Dendritic cell treated with granulocyte-macrophage colony-stimulating factor and Interleukin-4, amounts not matched to agents 40 ng/mL and 50 ng/mL, for 4 days (primary cell): ENCODE measurements around the gene LAPTM5.

Source experiments
- H3K27ac Mint-ChIP-seq: one replicate; pipeline ENCODE4 v1.8.0; 2022; ENCODE audit warnings: mild to moderate bottlenecking, mixed read lengths
- H3K27me3 Mint-ChIP-seq: one replicate; pipeline ENCODE4 v1.8.0; 2022; ENCODE audit warnings: mild to moderate bottlenecking, mixed read lengths
- H3K36me3 Mint-ChIP-seq: one replicate; pipeline ENCODE4 v1.8.0; 2022; ENCODE audit warnings: low read depth, mixed read lengths
- H3K4me1 Mint-ChIP-seq: one replicate; pipeline ENCODE4 v1.8.0; 2022; ENCODE audit warnings: low read depth, mixed read lengths
- H3K4me3 Mint-ChIP-seq: one replicate; pipeline ENCODE4 v1.8.0; 2022; ENCODE audit warnings: mild to moderate bottlenecking, moderate library complexity, mixed read lengths
- H3K9me3 Mint-ChIP-seq: one replicate; pipeline ENCODE4 v1.8.0; 2022; ENCODE audit warnings: mixed read lengths
- intact Hi-C: fragments of 100-400 bp; cut with micrococcal nuclease; formaldehyde crosslinking; loops from one replicate; pipeline ENCODE4 v1.15.0; 2022

LAPTM5 gene

GRCh38 chr1:30713311-30713710, 44.3 kb downstream of the LAPTM5 start:
- intact Hi-C loops, result no loop called here
- no peak overlapping the region for H3K27ac Mint-ChIP-seq
- peaks cover 11% of the 10 kb centered on the region for H3K9me3 Mint-ChIP-seq
- H3K4me3 Mint-ChIP-seq, result no peak overlapping the region
- no peaks in the 10 kb centered on the region for H3K36me3 Mint-ChIP-seq
- H3K27me3 Mint-ChIP-seq, result peaks cover 28% of the 10 kb centered on the region
- H3K4me1 Mint-ChIP-seq, result no peaks in the 10 kb centered on the region

- H3K9me3 Mint-ChIP-seq, result peaks cover 11% of the 10 kb centered on the region
- H3K4me1 Mint-ChIP-seq, result no peaks in the 10 kb centered on the region
- no peaks in the 10 kb centered on the region for H3K36me3 Mint-ChIP-seq
- H3K27ac Mint-ChIP-seq, result no peak overlapping the region
- H3K27me3 Mint-ChIP-seq, result peaks cover 28% of the 10 kb centered on the region
- intact Hi-C loops, result no loop called here
- no peak overlapping the region for H3K4me3 Mint-ChIP-seq
These were observed 45.0 kb downstream of the LAPTM5 start for GRCh38 chr1:30712583-30712982.

GRCh38 chr1:30710407-30710806, 47.2 kb downstream of the LAPTM5 start:
- no peaks in the 10 kb centered on the region for H3K36me3 Mint-ChIP-seq
- H3K27ac Mint-ChIP-seq, result no peak overlapping the region
- H3K4me3 Mint-ChIP-seq, result no peak overlapping the region
- peaks cover 7% of the 10 kb centered on the region for H3K9me3 Mint-ChIP-seq
- peaks cover 34% of the 10 kb centered on the region for H3K27me3 Mint-ChIP-seq
- intact Hi-C loops, result no loop called here
- H3K4me1 Mint-ChIP-seq, result no peaks in the 10 kb centered on the region

- intact Hi-C loops, result loop anchor here (10.0 kb wide), 1 partner anchor 914 kb away; no protein-coding TSS in a partner anchor
- H3K4me3 Mint-ChIP-seq, result no peak overlapping the region
- H3K9me3 Mint-ChIP-seq, result no peaks in the 10 kb centered on the region
- no peaks in the 10 kb centered on the region for H3K36me3 Mint-ChIP-seq
- no peaks in the 10 kb centered on the region for H3K4me1 Mint-ChIP-seq
- H3K27ac Mint-ChIP-seq, result no peak overlapping the region
- H3K27me3 Mint-ChIP-seq, result peaks cover 32% of the 10 kb centered on the region
These were observed 49.2 kb downstream of the LAPTM5 start for GRCh38 chr1:30708361-30708728.

- Mint-ChIP-seq H3K27ac (no peak overlapping the region), H3K36me3 (no peaks in the 10 kb centered on the region), H3K4me1 (no peaks in the 10 kb centered on the region), H3K27me3 (peaks cover 30% of the 10 kb centered on the region), H3K4me3 (no peak overlapping the region), H3K9me3 (no peaks in the 10 kb centered on the region)
- intact Hi-C loops, result loop anchor here (10.0 kb wide), 1 partner anchor 913 kb away; no protein-coding TSS in a partner anchor
These were observed 49.9 kb downstream of the LAPTM5 start for GRCh38 chr1:30707412-30708360.

- no peaks in the 10 kb centered on the region for H3K9me3 Mint-ChIP-seq
- H3K4me3 Mint-ChIP-seq, result no peak overlapping the region
- intact Hi-C loops, result loop anchor here (10.0 kb wide), 1 partner anchor 912 kb away; no protein-coding TSS in a partner anchor
- H3K36me3 Mint-ChIP-seq, result no peaks in the 10 kb centered on the region
- H3K27me3 Mint-ChIP-seq, result peaks cover 24% of the 10 kb centered on the region
- H3K4me1 Mint-ChIP-seq, result no peaks in the 10 kb centered on the region
- H3K27ac Mint-ChIP-seq, result no peak overlapping the region
These were observed 51.0 kb downstream of the LAPTM5 start for GRCh38 chr1:30706528-30706927.

GRCh38 chr1:30705698-30706097, 51.9 kb downstream of the LAPTM5 start:
- H3K4me3 Mint-ChIP-seq, result no peak overlapping the region
- H3K4me1 Mint-ChIP-seq, result no peaks in the 10 kb centered on the region
- H3K27me3 Mint-ChIP-seq, result peaks cover 20% of the 10 kb centered on the region
- H3K36me3 Mint-ChIP-seq, result no peaks in the 10 kb centered on the region
- H3K9me3 Mint-ChIP-seq, result no peaks in the 10 kb centered on the region
- intact Hi-C loops, result loop anchor here (10.0 kb wide), 1 partner anchor 911 kb away; no protein-coding TSS in a partner anchor
- no peak overlapping the region for H3K27ac Mint-ChIP-seq

GRCh38 chr1:30704765-30705509, 52.6 kb downstream of the LAPTM5 start:
- H3K4me1 Mint-ChIP-seq, result no peaks in the 10 kb centered on the region
- H3K4me3 Mint-ChIP-seq, result no peak overlapping the region
- intact Hi-C loops, result loop anchor here (10.0 kb wide), 1 partner anchor 910 kb away; no protein-coding TSS in a partner anchor
- no peaks in the 10 kb centered on the region for H3K9me3 Mint-ChIP-seq
- no peaks in the 10 kb centered on the region for H3K36me3 Mint-ChIP-seq
- H3K27me3 Mint-ChIP-seq, result peaks cover 14% of the 10 kb centered on the region
- no peak overlapping the region for H3K27ac Mint-ChIP-seq

- no peak overlapping the region for H3K4me3 Mint-ChIP-seq
- H3K27ac Mint-ChIP-seq, result no peak overlapping the region
- intact Hi-C loops, result loop anchor here (10.0 kb wide), 1 partner anchor 909 kb away; no protein-coding TSS in a partner anchor
- H3K27me3 Mint-ChIP-seq, result peaks cover 12% of the 10 kb centered on the region
- H3K36me3 Mint-ChIP-seq, result no peaks in the 10 kb centered on the region
- no peaks in the 10 kb centered on the region for H3K9me3 Mint-ChIP-seq
- no peaks in the 10 kb centered on the region for H3K4me1 Mint-ChIP-seq
These were observed 53.3 kb downstream of the LAPTM5 start for GRCh38 chr1:30704271-30704670.

GRCh38 chr1:30702823-30703222, 54.8 kb downstream of the LAPTM5 start:
- no peak overlapping the region for H3K27ac Mint-ChIP-seq
- no peak overlapping the region for H3K4me3 Mint-ChIP-seq
- intact Hi-C loops, result loop anchor here (10.0 kb wide), 1 partner anchor 908 kb away; no protein-coding TSS in a partner anchor
- no peaks in the 10 kb centered on the region for H3K4me1 Mint-ChIP-seq
- no peaks in the 10 kb centered on the region for H3K36me3 Mint-ChIP-seq
- H3K9me3 Mint-ChIP-seq, result no peaks in the 10 kb centered on the region
- H3K27me3 Mint-ChIP-seq, result peaks cover 8% of the 10 kb centered on the region

- intact Hi-C loops, result loop anchor here (10.0 kb wide), 1 partner anchor 906 kb away; no protein-coding TSS in a partner anchor
- no peak overlapping the region for H3K4me3 Mint-ChIP-seq
- H3K9me3 Mint-ChIP-seq, result no peaks in the 10 kb centered on the region
- no peaks in the 10 kb centered on the region for H3K36me3 Mint-ChIP-seq
- no peaks in the 10 kb centered on the region for H3K4me1 Mint-ChIP-seq
- H3K27me3 Mint-ChIP-seq, result peaks cover 6% of the 10 kb centered on the region
- no peak overlapping the region for H3K27ac Mint-ChIP-seq
These were observed 56.3 kb downstream of the LAPTM5 start for GRCh38 chr1:30701258-30701633.

GRCh38 chr1:30700528-30701257, 56.9 kb downstream of the LAPTM5 start:
- Mint-ChIP-seq H3K9me3 (no peaks in the 10 kb centered on the region), H3K27ac (no peak overlapping the region), H3K36me3 (no peaks in the 10 kb centered on the region), H3K4me3 (no peak overlapping the region), H3K27me3 (peaks cover 6% of the 10 kb centered on the region), H3K4me1 (no peaks in the 10 kb centered on the region)
- intact Hi-C loops, result loop anchor here (10.0 kb wide), 1 partner anchor 906 kb away; no protein-coding TSS in a partner anchor

GRCh38 chr1:30699762-30700161, 57.8 kb downstream of the LAPTM5 start:
- no peak overlapping the region for H3K4me3 Mint-ChIP-seq
- intact Hi-C loops, result loop anchor here (10.0 kb wide), 1 partner anchor 905 kb away; no protein-coding TSS in a partner anchor
- H3K27ac Mint-ChIP-seq, result no peak overlapping the region
- H3K9me3 Mint-ChIP-seq, result no peaks in the 10 kb centered on the region
- peaks cover 8% of the 10 kb centered on the region for H3K27me3 Mint-ChIP-seq
- H3K4me1 Mint-ChIP-seq, result peaks cover 6% of the 10 kb centered on the region
- no peaks in the 10 kb centered on the region for H3K36me3 Mint-ChIP-seq
